ENCODE data around the gene DYNC1I1.

Gene DYNC1I1

DNA sequence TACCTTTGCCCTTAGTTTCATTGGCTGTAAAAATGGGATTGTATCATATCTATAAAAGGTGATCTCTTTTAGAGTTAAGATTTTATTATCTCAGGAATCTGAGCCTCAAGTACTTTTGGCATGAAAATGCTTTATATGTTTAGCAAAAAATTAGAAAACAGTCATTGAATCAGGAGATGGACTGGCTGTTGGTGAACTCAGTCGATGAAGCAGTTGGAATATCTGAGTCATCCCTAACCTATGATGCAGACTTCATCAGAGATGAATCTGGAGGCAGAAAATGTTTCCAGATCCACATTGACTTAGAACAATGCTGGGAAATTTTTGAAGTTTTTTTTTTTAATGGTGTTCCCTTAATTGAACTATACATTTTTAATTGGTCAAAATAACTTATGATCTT lies 321.1 kb downstream of the DYNC1I1 start:
- no peak overlapping the region for H3K4me3 ChIP-seq (ENCODE audit: low read length)
- no peaks in the 10 kb centered on the region for H3K9me3 ChIP-seq (ENCODE audit: insufficient read depth, low read depth, low read length)
- no peaks in the 10 kb centered on the region for H3K36me3 ChIP-seq (ENCODE audit: insufficient read depth, low read depth, low read length)
- no peak overlapping the region for H3K9ac ChIP-seq (ENCODE audit: low read depth, low read length)
- H3K27ac ChIP-seq (ENCODE audit: low read length): no peak overlapping the region
- H3K4me1 ChIP-seq (ENCODE audit: insufficient read depth, low read length): no peaks in the 10 kb centered on the region
- H3K27me3 ChIP-seq (ENCODE audit: insufficient read depth, low read length): no peaks in the 10 kb centered on the region

DNA sequence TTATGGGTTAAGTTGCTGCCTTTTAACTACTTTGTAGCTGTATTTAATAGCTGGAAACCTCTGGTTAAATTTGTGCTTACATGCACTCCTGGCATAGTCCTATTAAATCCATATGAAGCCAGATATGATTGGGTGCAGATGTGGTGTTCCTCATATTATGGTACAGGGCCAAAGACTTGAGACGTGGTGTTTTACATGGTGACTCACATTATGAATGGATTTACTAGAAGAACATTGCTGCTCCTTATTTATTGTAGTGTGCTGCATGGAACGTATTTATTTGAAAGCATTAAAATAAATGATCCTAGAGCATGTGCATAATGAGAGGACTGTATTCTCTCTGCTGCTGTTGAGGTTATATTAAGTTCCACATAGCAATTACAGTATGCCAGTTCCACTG lies 325.5 kb downstream of the DYNC1I1 start:
- Histone ChIP-seq H3K4me3 (ENCODE audit: low read length) (no peak overlapping the region), H3K9ac (ENCODE audit: low read depth, low read length) (no peak overlapping the region), H3K27ac (ENCODE audit: low read length) (no peak overlapping the region), H3K9me3 (ENCODE audit: insufficient read depth, low read depth, low read length) (no peaks in the 10 kb centered on the region), H3K27me3 (ENCODE audit: insufficient read depth, low read length) (no peaks in the 10 kb centered on the region), H3K4me1 (ENCODE audit: insufficient read depth, low read length) (no peaks in the 10 kb centered on the region), H3K36me3 (ENCODE audit: insufficient read depth, low read depth, low read length) (no peaks in the 10 kb centered on the region)

DNA sequence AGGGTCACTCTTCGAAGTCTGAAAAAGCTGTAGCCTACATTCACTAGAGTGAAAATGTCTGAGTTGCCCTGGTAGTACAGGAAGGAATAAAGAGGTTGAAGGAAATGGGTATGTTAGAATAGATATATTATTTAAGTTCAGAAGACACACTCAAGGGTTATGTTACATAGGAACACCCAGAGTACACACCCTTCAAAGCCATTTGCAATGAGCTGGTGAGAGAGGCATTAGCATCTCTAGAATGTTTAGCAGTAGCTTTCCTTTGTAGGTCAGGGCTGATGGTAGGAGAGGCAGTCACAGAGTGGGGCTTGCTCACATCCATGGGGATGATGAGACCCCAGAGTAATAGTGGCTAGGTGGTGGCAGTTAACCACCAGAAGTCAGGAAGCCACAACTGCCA lies 328.4 kb downstream of the DYNC1I1 start:
- no peaks in the 10 kb centered on the region for H3K9me3 ChIP-seq (ENCODE audit: insufficient read depth, low read depth, low read length)
- no peaks in the 10 kb centered on the region for H3K36me3 ChIP-seq (ENCODE audit: insufficient read depth, low read depth, low read length)
- no peak overlapping the region for H3K9ac ChIP-seq (ENCODE audit: low read depth, low read length)
- H3K27me3 ChIP-seq (ENCODE audit: insufficient read depth, low read length): no peaks in the 10 kb centered on the region
- H3K27ac ChIP-seq (ENCODE audit: low read length): no peak overlapping the region
- H3K4me3 ChIP-seq (ENCODE audit: low read length): no peak overlapping the region
- H3K4me1 ChIP-seq (ENCODE audit: insufficient read depth, low read length): no peaks in the 10 kb centered on the region

DNA sequence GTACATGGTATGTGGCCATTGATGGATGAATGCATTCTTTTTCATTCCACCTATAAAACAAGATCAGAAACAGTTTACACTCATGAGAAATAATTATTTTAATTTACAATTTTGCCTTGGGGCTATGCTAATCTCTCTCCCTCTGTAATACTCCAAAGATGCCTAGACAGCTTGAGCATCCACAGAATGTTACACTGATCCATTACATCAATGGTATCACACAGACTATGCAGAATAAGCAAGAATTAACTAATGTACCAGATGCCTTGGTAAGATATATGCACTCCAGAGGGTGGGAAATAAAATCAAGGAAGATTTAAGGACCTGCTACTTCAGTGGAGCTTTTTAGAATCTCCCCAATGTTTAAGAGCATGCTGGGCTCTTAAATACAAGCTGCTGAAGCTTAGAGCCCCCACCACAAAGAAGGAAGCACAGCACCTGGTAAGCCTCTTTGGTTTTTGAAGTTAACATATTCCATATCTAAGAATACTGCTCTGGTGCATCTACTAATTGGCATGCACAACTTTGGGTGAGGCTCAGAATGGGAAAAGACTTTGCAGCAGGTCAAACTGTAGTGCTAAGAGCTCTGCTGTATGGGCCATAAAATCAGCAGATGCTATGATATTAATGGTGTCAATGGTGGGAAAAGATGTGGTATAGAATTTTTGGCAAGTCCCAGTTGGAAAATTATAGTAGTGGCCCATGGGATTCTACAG lies 329.9 kb downstream of the DYNC1I1 start:
- H3K4me1 ChIP-seq (ENCODE audit: insufficient read depth, low read length): no peaks in the 10 kb centered on the region
- no peaks in the 10 kb centered on the region for H3K9me3 ChIP-seq (ENCODE audit: insufficient read depth, low read depth, low read length)
- H3K27me3 ChIP-seq (ENCODE audit: insufficient read depth, low read length): no peaks in the 10 kb centered on the region
- no peak overlapping the region for H3K4me3 ChIP-seq (ENCODE audit: low read length)
- no peak overlapping the region for H3K9ac ChIP-seq (ENCODE audit: low read depth, low read length)
- no peak overlapping the region for H3K27ac ChIP-seq (ENCODE audit: low read length)
- H3K36me3 ChIP-seq (ENCODE audit: insufficient read depth, low read depth, low read length): no peaks in the 10 kb centered on the region

DNA sequence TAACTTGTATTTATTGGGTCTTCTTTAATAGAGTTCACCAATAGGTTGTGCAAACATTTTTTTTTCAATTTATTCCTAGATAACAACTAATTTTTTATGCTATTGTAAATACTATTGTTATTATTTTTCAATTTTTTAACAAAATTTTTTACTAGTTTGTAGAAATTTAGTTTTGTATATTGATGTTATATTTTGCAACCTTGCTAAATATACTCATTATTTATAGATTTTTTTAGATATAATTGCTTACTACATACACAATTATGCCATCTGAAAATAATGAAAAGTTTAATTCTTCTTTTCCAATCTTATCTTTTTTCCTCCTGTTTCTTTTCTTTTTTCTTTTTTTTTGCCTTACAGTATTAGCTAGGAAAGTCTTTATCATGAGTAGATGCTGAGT lies 332.6 kb downstream of the DYNC1I1 start:
- no peak overlapping the region for H3K9ac ChIP-seq (ENCODE audit: low read depth, low read length)
- no peaks in the 10 kb centered on the region for H3K36me3 ChIP-seq (ENCODE audit: insufficient read depth, low read depth, low read length)
- no peaks in the 10 kb centered on the region for H3K4me1 ChIP-seq (ENCODE audit: insufficient read depth, low read length)
- H3K27ac ChIP-seq (ENCODE audit: low read length): no peak overlapping the region
- H3K4me3 ChIP-seq (ENCODE audit: low read length): no peak overlapping the region
- H3K9me3 ChIP-seq (ENCODE audit: insufficient read depth, low read depth, low read length): no peaks in the 10 kb centered on the region
- H3K27me3 ChIP-seq (ENCODE audit: insufficient read depth, low read length): no peaks in the 10 kb centered on the region

DNA sequence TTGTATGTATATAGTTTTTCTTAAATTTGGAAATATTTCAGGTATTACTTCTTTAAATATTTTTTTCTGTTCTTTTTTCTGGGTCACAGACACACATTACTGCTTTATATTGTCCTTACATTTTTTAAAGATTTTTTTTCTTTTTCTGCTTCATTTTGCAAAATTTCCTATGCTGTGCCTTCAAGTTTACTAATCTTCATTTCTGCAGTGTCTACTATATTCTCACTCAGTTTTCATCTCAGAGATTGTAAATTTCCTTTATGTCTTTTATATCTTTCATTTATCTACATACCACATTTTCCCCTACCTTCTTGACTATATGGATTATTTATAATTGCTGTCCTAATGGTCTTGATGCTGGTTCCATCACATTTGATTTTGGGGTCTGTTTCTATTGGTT lies 339.1 kb downstream of the DYNC1I1 start:
- Histone ChIP-seq H3K9me3 (ENCODE audit: insufficient read depth, low read depth, low read length) (no peaks in the 10 kb centered on the region), H3K36me3 (ENCODE audit: insufficient read depth, low read depth, low read length) (no peaks in the 10 kb centered on the region), H3K27ac (ENCODE audit: low read length) (no peak overlapping the region), H3K4me3 (ENCODE audit: low read length) (no peak overlapping the region), H3K4me1 (ENCODE audit: insufficient read depth, low read length) (no peaks in the 10 kb centered on the region), H3K27me3 (ENCODE audit: insufficient read depth, low read length) (no peaks in the 10 kb centered on the region), H3K9ac (ENCODE audit: low read depth, low read length) (no peak overlapping the region)

DNA sequence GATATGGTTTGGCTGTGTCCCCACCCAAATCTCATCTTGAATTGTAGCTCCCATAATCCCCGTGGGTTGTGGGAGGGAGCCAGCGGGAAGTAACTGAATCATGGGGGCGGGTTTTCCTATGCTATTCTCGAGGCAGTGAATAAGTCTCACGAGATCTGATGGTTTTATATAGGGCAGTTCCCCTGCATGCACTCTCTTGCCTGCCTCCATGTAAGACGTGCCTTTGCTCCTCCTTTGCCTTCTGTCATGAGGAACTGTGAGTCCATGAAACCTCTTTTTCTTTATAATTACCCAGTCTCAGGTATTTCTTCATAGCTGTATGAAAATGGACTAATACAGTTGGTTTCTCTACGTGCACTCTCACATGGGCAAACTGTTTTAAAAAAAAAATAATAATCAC lies 341.8 kb downstream of the DYNC1I1 start:
- H3K4me1 ChIP-seq (ENCODE audit: insufficient read depth, low read length): peaks cover 3% of the 10 kb centered on the region; the same call in 1 of the 2 replicates
- no peaks in the 10 kb centered on the region for H3K36me3 ChIP-seq (ENCODE audit: insufficient read depth, low read depth, low read length)
- H3K9me3 ChIP-seq (ENCODE audit: insufficient read depth, low read depth, low read length): no peaks in the 10 kb centered on the region
- no peak overlapping the region for H3K27ac ChIP-seq (ENCODE audit: low read length)
- H3K4me3 ChIP-seq (ENCODE audit: low read length): no peak overlapping the region
- H3K27me3 ChIP-seq (ENCODE audit: insufficient read depth, low read length): no peaks in the 10 kb centered on the region
- H3K9ac ChIP-seq (ENCODE audit: low read depth, low read length): no peak overlapping the region

DNA sequence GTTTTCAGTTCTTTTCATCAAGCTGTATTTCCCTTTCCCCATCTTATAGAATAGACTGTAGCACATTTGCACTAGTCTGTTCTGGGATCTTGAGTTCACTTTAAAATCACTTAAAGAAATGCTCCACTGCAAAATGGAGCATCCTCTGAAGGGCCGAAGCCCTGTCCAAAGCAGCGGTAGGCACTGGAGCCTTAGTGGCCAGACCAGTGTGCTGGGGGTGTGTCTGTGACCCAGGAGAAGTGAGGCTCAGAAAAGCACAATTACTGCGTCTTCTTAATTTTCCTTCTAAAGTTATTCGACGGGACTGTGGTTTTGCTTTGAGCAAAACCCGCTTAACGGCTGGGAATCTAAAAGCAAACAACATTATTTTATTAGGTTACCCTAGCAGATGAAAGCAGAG lies 343.8 kb downstream of the DYNC1I1 start:
- H3K27ac ChIP-seq (ENCODE audit: low read length): no peak overlapping the region
- no peak overlapping the region for H3K9ac ChIP-seq (ENCODE audit: low read depth, low read length)

DNA sequence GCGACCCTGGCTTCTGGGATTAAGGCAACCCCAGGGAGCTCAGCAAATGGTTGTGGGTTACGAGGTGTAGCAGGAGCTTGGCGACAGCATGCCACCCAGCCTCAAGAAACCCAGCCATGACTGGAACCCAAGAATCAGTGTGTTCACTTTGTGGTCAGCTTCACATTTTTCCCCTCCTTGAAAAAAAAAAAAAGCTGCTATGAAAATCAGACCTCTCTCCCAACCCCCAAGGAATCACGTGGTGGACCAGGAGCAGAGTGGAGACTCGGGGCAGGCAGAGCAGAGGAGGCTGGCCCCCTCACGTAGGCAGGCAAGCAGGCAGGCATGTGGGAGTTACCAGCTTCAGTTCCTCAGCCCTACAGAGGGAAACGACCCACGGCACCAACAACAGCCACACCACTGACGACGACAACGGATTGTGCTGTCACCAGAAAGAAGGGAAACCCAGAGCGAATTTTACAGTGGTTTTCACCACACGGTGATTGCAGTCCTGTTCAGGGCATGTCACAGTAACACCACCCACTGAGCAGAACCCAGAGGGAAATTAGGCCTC lies 346.2 kb downstream of the DYNC1I1 start:
- H3K27ac ChIP-seq (ENCODE audit: low read length): no peak overlapping the region
- peak overlapping the region; percentile 24; the same call in 1 of the 2 replicates for H3K9ac ChIP-seq (ENCODE audit: low read depth, low read length)

More for the DNA sequence above, 343.8 kb downstream of the DYNC1I1 start:
- no peaks in the 10 kb centered on the region for H3K9me3 ChIP-seq (ENCODE audit: insufficient read depth, low read depth, low read length)
- H3K27me3 ChIP-seq (ENCODE audit: insufficient read depth, low read length): no peaks in the 10 kb centered on the region
- peaks cover 17% of the 10 kb centered on the region; the same call in 1 of the 2 replicates for H3K36me3 ChIP-seq (ENCODE audit: insufficient read depth, low read depth, low read length)
- no peak overlapping the region for H3K4me3 ChIP-seq (ENCODE audit: low read length)
- H3K4me1 ChIP-seq (ENCODE audit: insufficient read depth, low read length): peaks cover 3% of the 10 kb centered on the region; the same call in 1 of the 2 replicates

DNA sequence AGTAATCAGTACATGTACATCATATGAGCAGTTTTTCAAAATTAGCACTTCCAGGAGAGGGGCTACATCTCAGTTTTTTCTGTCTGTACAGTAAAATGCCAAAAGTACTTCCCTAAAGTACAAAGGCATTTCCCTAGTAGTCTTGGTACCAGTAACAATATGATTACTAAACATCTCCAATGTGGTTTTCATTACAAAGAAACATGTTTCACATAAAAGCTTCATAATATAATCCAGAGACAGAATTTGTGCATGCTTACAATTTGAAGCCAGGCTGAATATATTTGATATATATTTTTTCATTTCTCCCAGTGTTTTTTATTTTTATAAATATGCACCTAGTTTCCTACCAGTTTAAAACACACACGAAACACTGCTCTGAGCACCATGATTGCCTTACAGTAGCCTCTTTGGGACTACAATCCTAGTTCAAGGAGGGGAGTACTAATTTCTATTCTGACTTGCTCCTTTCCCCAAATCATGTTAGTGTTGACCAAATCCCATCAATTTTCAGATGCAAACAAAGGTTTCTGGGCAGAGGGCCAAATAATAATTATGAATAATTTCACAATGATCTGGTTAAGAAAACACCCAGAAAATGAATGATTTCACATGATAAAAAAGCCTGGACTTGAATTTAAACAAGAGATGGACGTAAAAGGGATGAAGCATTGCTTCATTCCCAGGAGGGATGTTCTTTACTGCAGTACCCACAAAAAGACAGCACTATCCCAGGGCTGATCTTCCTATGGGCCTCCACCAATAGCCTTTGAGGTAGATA lies 348.3 kb downstream of the DYNC1I1 start:
- Histone ChIP-seq H3K27me3 (ENCODE audit: insufficient read depth, low read length) (no peaks in the 10 kb centered on the region), H3K4me3 (ENCODE audit: low read length) (no peak overlapping the region), H3K36me3 (ENCODE audit: insufficient read depth, low read depth, low read length) (peaks cover 24% of the 10 kb centered on the region; the same call in 1 of the 2 replicates), H3K9ac (ENCODE audit: low read depth, low read length) (no peak overlapping the region), H3K27ac (ENCODE audit: low read length) (no peak overlapping the region), H3K4me1 (ENCODE audit: insufficient read depth, low read length) (peaks cover 3% of the 10 kb centered on the region; the same call in 1 of the 2 replicates), H3K9me3 (ENCODE audit: insufficient read depth, low read depth, low read length) (no peaks in the 10 kb centered on the region)

More for the DNA sequence above, 346.2 kb downstream of the DYNC1I1 start:
- peaks cover 3% of the 10 kb centered on the region; the same call in 1 of the 2 replicates for H3K4me1 ChIP-seq (ENCODE audit: insufficient read depth, low read length)
- peaks cover 24% of the 10 kb centered on the region; the same call in 1 of the 2 replicates for H3K36me3 ChIP-seq (ENCODE audit: insufficient read depth, low read depth, low read length)
- H3K27me3 ChIP-seq (ENCODE audit: insufficient read depth, low read length): no peaks in the 10 kb centered on the region
- H3K4me3 ChIP-seq (ENCODE audit: low read length): no peak overlapping the region
- no peaks in the 10 kb centered on the region for H3K9me3 ChIP-seq (ENCODE audit: insufficient read depth, low read depth, low read length)

DNA sequence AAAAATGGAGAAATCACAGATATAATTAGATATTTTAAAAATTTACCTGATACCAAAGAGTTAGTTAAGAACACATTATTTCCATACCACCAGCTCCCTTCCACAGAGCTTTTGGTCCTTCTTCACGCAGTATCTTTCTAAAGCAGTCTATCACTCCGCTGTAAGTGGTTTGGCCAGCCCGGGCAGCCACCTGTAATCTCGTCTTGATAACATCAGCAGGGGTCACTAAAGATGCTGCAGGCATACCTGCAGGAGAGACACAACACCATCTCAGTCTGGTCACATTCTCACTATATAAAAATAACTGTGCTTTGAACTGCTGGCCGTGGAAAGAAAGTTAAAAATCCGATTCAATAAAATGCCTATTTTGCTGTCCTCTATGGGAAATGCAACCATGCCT lies 349.4 kb downstream of the DYNC1I1 start:
- Histone ChIP-seq H3K4me3 (ENCODE audit: low read length) (no peak overlapping the region), H3K9me3 (ENCODE audit: insufficient read depth, low read depth, low read length) (no peaks in the 10 kb centered on the region), H3K9ac (ENCODE audit: low read depth, low read length) (no peak overlapping the region), H3K36me3 (ENCODE audit: insufficient read depth, low read depth, low read length) (peaks cover 24% of the 10 kb centered on the region; the same call in 1 of the 2 replicates), H3K27ac (ENCODE audit: low read length) (no peak overlapping the region), H3K4me1 (ENCODE audit: insufficient read depth, low read length) (peaks cover 13% of the 10 kb centered on the region), H3K27me3 (ENCODE audit: insufficient read depth, low read length) (no peaks in the 10 kb centered on the region)
